HG02588 (cell line): ENCODE results near the gene STK10.

Source experiments
- ATAC-seq: cut with Tn5 transposase; IDR thresholded peaks from one replicate; pipeline ENCODE4 v1.9.1; 2021; ENCODE audit warnings: mild to moderate bottlenecking, moderate library complexity; ENCODE audit not compliant: unreplicated experiment

The STK10 gene

GRCh38 chr5:171992305-171992704 lies 195.7 kb downstream of the STK10 start:
- ATAC-seq: no peak
